GM10248 (cell line): ENCODE measurements around the gene MMP28.

Experiments used
- CTCF ChIA-PET: fragments of 300-600 bp; sonication (Branson Sonifier 250); formaldehyde crosslinking; extraction: SDS; loops from one replicate; lab custom pipeline; 2021; ENCODE audit warnings: antibody characterized with exemption; lab: Yijun Ruan, JAX
- POLR2A ChIA-PET: fragments of 350-650 bp; sonication (Branson Sonifier 250); formaldehyde crosslinking; extraction: SDS; loops from one replicate; lab custom pipeline; 2020; ENCODE audit warnings: antibody characterized with exemption; lab: Yijun Ruan, JAX
- DNase-seq: peaks from one replicate; pipeline ENCODE4 v3.0.0; 2012; ENCODE audit errors: extremely low spot score
- TF ChIP-seq, protein P1 (sequence below): IDR thresholded peaks from 2 replicates; pipeline ENCODE4 v1.5.1; 2012; ENCODE audit warnings: mild to moderate bottlenecking, low read depth; ENCODE audit errors: extremely low read depth, missing control alignments, control extremely low read depth

The MMP28 gene

GRCh38 chr17:35745246-35745645 is 50.2 kb downstream of the MMP28 start:
- TF ChIP-seq, protein P1, sequence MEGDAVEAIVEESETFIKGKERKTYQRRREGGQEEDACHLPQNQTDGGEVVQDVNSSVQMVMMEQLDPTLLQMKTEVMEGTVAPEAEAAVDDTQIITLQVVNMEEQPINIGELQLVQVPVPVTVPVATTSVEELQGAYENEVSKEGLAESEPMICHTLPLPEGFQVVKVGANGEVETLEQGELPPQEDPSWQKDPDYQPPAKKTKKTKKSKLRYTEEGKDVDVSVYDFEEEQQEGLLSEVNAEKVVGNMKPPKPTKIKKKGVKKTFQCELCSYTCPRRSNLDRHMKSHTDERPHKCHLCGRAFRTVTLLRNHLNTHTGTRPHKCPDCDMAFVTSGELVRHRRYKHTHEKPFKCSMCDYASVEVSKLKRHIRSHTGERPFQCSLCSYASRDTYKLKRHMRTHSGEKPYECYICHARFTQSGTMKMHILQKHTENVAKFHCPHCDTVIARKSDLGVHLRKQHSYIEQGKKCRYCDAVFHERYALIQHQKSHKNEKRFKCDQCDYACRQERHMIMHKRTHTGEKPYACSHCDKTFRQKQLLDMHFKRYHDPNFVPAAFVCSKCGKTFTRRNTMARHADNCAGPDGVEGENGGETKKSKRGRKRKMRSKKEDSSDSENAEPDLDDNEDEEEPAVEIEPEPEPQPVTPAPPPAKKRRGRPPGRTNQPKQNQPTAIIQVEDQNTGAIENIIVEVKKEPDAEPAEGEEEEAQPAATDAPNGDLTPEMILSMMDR: no peak
- ChIA-PET POLR2A (interaction anchor here (0.6 kb wide), 1 partner anchor 324 kb away, joined by 5 read pairs; no protein-coding TSS in a partner anchor), CTCF (interaction anchor here (1.2 to 8.1 kb wide), 4 partner anchors 12 to 627 kb away, joined by 3 to 107 read pairs (median 5); no protein-coding TSS in a partner anchor)
- no peak for DNase-seq

GRCh38 chr17:35744830-35745229 is 50.6 kb downstream of the MMP28 start:
- ChIA-PET POLR2A (no interaction called here), CTCF (interaction anchor here (1.2 to 8.1 kb wide), 6 partner anchors 12 to 626 kb away, joined by 3 to 107 read pairs (median 5); no protein-coding TSS in a partner anchor)
- no peak for DNase-seq
- TF ChIP-seq, protein P1: no peak

- TF ChIP-seq, protein P1: no peak
- DNase-seq: no peak
- POLR2A ChIA-PET: interaction anchor here (0.8 kb wide), 1 partner anchor 24 kb away, joined by 3 read pairs; no protein-coding TSS in a partner anchor
- CTCF ChIA-PET: interaction anchor here (1.3 to 8.1 kb wide), 4 partner anchors 20 to 135 kb away, joined by 3 to 107 read pairs (median 6); no protein-coding TSS in a partner anchor
Measured at GRCh38 chr17:35743626-35744328, 51.7 kb downstream of the MMP28 start.

- POLR2A ChIA-PET: interaction anchor here (0.8 kb wide), 1 partner anchor 23 kb away, joined by 3 read pairs; no protein-coding TSS in a partner anchor
- CTCF ChIA-PET: interaction anchor here (1.1 to 8.1 kb wide), 6 partner anchors 19 to 134 kb away, joined by 3 to 107 read pairs (median 4); no protein-coding TSS in a partner anchor
- DNase-seq: no peak
- TF ChIP-seq, protein P1: no peak
Measured at GRCh38 chr17:35742896-35743477, 52.5 kb downstream of the MMP28 start.

DNA sequence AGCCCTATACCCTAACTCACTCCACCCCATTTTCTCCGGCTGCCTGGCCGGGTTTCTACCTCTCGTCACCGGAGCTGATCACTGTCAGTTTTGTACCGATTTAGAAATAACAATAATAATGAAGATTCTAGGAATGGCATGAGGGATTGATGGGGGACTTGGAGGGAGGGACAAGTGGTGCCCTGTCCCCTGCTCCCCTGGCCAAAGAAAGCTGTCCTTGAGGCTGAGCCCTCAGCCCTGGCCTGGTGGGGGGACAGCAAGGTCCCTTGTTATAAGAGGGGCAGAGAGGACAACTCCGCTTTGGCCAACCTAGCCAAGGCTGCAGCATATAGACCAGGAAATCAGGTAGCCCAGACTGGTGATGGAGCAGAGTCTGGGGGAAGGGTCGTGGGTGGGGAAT is 52.9 kb downstream of the MMP28 start:
- DNase-seq: no peak
- POLR2A ChIA-PET: no interaction called here
- TF ChIP-seq, protein P1: no peak
- CTCF ChIA-PET: interaction anchor here (1.1 to 2.3 kb wide), 3 partner anchors 19 to 134 kb away, joined by 3 to 5 read pairs (median 4); no protein-coding TSS in a partner anchor
